ENCODE measurements around the gene OMA1. TPM values are rescaled to one million over a fixed set of nuclear protein-coding genes. Genes with fewer than 3 reads are reported as not detected.

Gene OMA1
- total RNA-seq, 1 donor from 2014 or later: 34.8 TPM

- DNase-seq (ENCODE audit: low spot score): no peak
Observed at GRCh38 chr1:58431901-58432620, 114.5 kb downstream of the OMA1 start.

Other genes with a start within 250 kb of the OMA1 start
- gene TACSTD2, start 30.5 kb upstream of the OMA1 start, total RNA-seq: 19.2 TPM
- 22.5 TPM for gene MYSM1, start 153.3 kb upstream of the OMA1 start, total RNA-seq
- gene JUN, start 237.3 kb upstream of the OMA1 start, total RNA-seq: 135 TPM